GM12891 (cell line): ENCODE results near the gene EPB41L5.

Experiments
- PAX5 ChIP-seq: IDR thresholded peaks from 2 replicates; pipeline ENCODE4 v1.6.1; 2011; ENCODE audit warnings: low read length, moderate library complexity, mild to moderate bottlenecking; ENCODE audit not compliant: insufficient read depth, severe bottlenecking
- POLR2A ChIP-seq: IDR thresholded peaks from 2 replicates; pipeline ENCODE4 v1.6.1; 2011; ENCODE audit warnings: low read depth, low read length, control low read depth
- POLR2AphosphoS5 ChIP-seq: IDR thresholded peaks from 2 replicates; pipeline ENCODE4 v1.6.1; 2011; ENCODE audit warnings: low read depth, low read length, control low read depth
- POU2F2 ChIP-seq: IDR thresholded peaks from 2 replicates; pipeline ENCODE4 v1.6.1; 2011; ENCODE audit warnings: low read depth, mild to moderate bottlenecking, control low read depth, low read length, moderate library complexity
- SPI1 ChIP-seq: IDR thresholded peaks from 2 replicates; pipeline ENCODE4 v1.6.1; 2011; ENCODE audit warnings: low read depth, low read length, control low read depth
- TAF1 ChIP-seq: IDR thresholded peaks from 2 replicates; pipeline ENCODE4 v1.6.1; 2011; ENCODE audit warnings: low read depth, low read length, control low read depth

GRCh38 chr2:120180066-120180465, 167.2 kb downstream of the EPB41L5 start:
- TF ChIP-seq POLR2A (no peak), POLR2AphosphoS5 (no peak), TAF1 (no peak), SPI1 (no peak), POU2F2 (no peak), PAX5 (no peak)
